GM18909 (cell line): Measurements from ENCODE around the gene C2CD3.
"Not testable (repeated sequence)": the region's sequence is repeated elsewhere in the genome, so short reads cannot be mapped to it uniquely, and the experiment has no call there.

Experiments
- ATAC-seq: cut with Tn5 transposase; IDR thresholded peaks from one replicate; pipeline ENCODE4 v1.9.1; 2021; ENCODE audit warnings: mild to moderate bottlenecking; ENCODE audit not compliant: unreplicated experiment, poor library complexity

The C2CD3 gene

DNA sequence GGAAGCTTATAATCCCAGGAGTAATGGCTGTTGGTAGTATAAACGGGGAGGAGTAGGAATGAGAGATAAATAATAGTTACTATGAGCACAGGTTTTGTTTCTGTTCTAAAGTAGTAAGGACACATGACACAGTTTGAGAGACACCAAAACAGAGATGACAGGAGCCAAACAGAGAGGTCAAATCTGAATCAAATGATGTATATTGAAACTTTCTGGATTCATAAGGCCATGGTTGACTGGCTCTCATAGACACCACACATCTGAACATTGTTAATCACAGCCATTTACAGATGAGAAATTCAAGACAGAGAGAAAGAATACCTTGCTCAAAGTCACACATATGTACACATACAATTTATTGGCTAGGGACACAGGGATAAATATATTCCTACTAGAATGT is 98.5 kb downstream of the C2CD3 start:
- ATAC-seq, result no peak

DNA sequence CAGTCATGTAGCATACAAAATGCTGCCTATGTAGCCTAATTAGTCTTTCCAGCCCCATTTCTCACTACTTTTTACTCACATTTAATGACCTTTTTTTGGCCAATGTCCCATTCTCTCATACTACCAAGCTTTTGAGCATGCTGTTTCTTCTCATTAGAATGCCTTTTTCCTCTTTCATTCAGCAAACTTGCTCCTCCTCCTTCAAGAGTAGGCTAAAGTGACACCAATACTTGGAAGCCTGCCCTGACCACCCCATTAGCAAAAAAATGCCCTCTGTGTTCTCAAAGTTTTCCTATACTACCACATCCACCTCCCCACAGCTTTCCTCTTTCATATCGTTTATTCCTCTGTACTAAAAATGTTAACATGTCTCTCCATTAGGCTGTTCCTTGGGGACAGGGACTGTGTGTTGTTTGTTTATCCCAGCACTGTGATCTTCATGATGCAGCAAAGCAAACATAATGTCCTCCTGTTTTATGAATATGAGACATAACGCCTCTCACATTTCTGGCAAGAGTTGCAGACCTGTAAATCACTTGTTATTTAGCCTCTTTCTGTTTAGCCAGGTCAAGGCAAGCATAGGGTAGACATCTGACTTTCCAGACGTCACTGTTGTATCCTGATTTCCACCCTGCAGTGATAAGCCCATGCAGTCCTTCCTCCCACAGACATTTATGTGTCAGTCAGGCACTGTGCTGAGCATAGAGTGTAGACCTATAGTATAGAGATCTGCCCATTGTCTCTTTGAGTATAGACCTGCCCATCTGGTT is 99.9 kb downstream of the C2CD3 start:
- no peak for ATAC-seq

DNA sequence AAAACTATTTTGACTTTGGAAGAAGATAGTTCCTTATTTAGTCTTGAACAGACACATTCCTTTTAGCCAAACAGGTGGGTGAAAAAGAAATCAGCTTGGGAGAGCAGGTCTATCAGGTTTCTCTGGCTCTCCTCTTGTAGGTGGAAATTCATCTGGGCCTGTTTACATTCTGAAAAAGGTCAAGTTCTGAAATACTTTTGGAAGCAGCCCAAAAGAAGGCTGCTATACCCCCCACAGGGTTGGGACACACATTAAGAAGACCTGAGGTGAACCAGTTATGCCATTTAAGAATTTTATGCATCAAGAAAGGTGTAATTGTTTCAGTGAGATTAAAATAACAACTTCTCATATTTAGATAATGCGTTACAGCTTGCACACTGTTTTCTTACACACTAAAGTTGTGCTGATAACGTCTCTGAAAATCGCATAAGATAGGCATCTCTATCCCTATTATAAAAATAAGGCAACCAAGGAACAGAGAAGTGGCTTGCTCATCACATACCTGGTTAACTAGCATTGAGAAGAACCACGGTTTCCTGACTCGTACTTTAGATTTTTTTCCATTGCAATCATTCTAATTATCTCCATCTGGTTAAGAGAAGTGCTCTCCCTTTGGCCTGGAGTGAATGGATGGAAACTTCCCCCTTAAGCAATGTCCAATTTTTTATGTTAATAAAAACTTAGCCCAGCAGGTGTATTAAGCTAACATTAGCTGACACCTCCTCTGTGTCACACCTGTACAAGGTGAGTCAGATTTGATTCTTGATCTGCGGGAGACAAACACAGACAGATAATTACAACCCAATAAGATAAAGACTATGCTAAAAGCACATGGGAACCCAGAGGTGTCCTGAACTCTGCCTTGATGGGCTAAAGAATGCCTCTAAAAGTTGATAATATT is 101.4 kb downstream of the C2CD3 start:
- no peak for ATAC-seq

- ATAC-seq, result not testable (repeated sequence)
Observed at GRCh38 chr11:74066663-74067062, 104.1 kb downstream of the C2CD3 start.

DNA sequence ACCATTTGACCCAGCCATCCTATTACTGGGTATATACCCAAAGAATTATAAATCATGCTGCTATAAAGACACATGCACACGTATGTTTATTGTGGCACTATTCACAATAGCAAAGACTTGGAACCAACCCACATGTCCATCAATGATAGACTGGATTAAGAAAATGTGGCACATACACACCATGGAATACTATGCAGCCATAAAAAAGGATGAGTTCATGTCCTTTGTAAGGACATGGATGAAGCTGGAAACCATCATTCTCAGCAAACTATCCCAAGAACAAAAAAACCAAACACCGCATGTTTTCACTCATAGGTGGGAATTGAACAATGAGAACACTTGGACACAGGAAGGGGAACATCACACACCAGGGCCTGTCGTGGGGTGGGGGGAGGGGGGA is 105.3 kb downstream of the C2CD3 start:
- ATAC-seq, result not testable (repeated sequence)

GRCh38 chr11:74063628-74064027 is 107.2 kb downstream of the C2CD3 start:
- ATAC-seq, result not testable (repeated sequence)

- not testable (repeated sequence) for ATAC-seq
Observed at GRCh38 chr11:74061599-74061998, 109.2 kb downstream of the C2CD3 start.

DNA sequence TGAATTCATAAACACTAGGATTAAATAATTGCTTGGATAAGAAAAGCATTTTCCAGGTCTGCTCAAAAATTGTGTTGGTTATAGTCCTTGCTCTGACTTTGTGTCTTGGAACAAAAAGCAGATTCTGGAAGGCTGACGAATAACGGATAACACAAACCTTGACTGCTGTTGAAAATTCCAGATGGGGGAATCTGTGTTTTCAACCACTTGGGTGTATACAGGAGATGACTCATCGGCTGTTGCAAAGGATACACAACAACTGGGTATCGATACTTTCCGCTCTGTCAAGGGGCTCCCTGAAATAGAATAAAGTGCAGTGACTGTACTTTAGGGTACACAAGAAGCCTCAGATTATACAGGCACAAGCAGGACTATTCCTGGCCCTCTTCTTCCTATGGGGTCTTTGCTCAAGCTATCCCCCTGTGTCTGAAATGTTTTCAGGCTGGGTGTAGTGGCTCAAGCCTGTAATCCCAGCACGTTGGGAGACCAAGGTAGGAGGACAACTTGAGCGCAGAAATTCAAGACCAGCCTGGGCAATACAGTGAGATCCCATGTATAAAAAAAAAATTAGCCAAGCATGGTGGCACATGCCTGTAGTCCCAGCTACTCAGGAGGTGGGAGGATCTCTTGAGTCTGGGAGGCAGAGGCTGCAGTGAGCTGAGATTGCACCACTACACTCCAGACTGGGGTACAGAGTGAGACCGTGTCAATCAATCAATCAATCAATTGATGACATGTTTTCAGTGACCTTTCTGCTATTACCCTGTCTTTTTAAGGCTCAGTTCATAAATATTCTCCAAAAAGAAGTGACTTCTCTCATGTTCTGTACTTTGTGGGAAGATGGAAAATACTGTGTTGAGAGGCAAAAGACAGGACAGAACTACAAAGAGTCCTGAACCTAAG is 113.3 kb downstream of the C2CD3 start:
- ATAC-seq, result no peak

GRCh38 chr11:74055938-74056337 is 114.9 kb downstream of the C2CD3 start:
- no peak for ATAC-seq

DNA sequence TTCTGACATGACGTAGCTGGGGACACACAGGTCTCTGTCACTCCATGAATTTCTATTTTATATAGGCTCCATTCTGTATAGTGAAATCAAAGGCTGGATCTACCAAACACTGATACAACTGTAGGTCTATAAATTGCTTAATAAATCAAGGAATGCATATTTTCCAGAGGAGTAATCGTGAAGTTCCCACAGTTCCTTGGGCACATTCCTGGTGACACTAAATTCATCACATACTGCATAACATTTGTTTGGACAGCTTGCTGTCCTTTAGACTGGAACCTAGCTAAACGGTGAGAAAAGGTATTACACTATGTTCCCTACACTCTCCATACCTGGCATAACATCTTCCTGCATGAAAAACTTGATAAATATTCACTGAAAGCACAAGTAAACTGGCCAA is 120.3 kb downstream of the C2CD3 start:
- ATAC-seq, result no peak

DNA sequence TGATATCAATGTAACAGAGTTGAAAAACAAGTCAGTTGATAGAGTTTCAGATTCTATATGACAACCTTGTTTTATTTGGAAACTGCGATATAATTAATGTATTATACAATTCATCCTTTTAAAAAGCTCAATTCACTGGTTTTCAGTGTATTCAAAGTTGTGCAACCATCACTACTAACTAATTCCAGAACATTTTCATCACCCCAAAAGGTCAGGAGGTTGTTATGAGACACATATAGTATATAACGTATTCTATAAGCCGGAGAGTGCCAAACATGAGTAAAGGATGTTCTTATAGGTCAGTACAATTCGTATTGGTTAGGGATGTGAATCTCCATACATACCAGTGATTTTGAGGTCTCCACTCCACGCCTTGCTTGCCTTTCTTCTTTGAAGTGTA is 121.8 kb downstream of the C2CD3 start:
- ATAC-seq, result no peak

- ATAC-seq, result no peak
Observed at GRCh38 chr11:74044538-74044937, 126.3 kb downstream of the C2CD3 start.

DNA sequence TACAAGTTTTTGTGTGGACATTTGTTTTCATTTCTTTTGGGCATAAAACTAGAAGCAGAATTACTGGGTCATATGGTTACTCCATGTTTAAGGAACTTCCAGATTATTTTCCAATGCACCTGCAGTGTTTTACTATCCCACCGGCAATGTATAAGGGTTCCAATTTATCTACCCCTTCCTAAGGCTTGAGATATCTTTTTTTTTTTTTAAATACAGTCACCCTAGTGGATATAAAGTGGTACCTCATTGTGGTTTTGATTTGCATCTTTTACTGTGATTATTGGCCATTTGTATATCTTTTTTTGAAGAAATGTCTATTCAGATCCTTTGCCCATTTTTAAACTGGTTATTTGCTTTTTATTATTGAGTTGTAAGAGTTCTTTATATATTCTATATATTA is 127.4 kb downstream of the C2CD3 start:
- ATAC-seq, result no peak

GRCh38 chr11:74037309-74037708 is 133.5 kb downstream of the C2CD3 start:
- no peak for ATAC-seq

- ATAC-seq, result no peak
Observed at GRCh38 chr11:74035264-74035663, 135.5 kb downstream of the C2CD3 start.

DNA sequence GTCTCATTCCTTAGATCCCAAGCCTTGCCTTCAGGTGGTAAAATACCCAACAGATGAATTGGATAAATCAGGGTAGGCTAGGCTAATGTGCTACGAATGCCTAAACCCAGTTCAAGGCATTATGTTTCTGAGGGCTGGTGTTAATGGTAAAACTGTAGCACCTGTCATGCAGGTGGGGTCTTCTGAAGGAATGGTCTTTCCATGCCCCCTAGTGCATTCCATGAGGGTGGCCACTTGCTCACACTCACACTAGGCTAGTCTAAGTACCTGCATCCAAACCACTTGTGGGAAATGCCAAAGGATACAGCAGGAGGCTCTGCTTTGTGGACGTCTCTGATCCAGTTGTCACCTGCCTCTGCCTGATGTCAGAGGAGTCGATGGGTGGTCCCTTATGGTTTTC is 137.8 kb downstream of the C2CD3 start:
- ATAC-seq, result no peak

GRCh38 chr11:74030723-74031676 is 139.8 kb downstream of the C2CD3 start:
- ATAC-seq, result no peak

GRCh38 chr11:74025467-74026166 is 145.2 kb downstream of the C2CD3 start:
- ATAC-seq, result no peak
